ENCODE data around the gene ZFAND4.

ZFAND4 gene

DNA sequence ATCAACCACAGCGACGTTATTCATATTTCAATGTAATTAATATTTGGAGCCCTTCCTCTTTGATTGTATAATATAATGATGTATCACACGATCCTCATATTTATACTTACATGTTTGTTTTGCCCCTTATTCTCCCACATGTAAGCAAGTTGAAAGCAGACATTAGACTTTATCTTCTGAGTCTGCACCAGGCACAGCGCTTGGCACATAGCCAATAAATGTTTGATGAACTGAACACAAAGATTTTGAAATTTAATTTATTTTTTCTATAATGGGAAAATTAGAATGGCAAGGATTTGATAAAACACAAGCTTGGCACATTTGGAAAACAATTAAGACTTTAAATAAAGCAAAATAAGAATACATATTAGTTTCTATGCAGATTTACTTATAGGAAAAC is 31.6 kb downstream of the ZFAND4 start:
- no peak overlapping the region for H3K9ac ChIP-seq (ENCODE audit: low read depth, low read length, poor library complexity, severe bottlenecking)
- H3K36me3 ChIP-seq (ENCODE audit: insufficient read depth, low read length) = no peaks in the 10 kb centered on the region
- no peaks in the 10 kb centered on the region for H3K27me3 ChIP-seq (ENCODE audit: insufficient read depth, low read length, poor library complexity, severe bottlenecking)
- H3F3A ChIP-seq (ENCODE audit: low read depth) = no peaks in the 10 kb centered on the region
- no peaks in the 10 kb centered on the region for H3K79me2 ChIP-seq (ENCODE audit: insufficient read depth, low read length)
- TF ChIP-seq EZH2phosphoT487 (IDR thresholded peaks at IDR 0.05; ENCODE audit: borderline replicate concordance) = no peak
- TF ChIP-seq, protein P1, sequence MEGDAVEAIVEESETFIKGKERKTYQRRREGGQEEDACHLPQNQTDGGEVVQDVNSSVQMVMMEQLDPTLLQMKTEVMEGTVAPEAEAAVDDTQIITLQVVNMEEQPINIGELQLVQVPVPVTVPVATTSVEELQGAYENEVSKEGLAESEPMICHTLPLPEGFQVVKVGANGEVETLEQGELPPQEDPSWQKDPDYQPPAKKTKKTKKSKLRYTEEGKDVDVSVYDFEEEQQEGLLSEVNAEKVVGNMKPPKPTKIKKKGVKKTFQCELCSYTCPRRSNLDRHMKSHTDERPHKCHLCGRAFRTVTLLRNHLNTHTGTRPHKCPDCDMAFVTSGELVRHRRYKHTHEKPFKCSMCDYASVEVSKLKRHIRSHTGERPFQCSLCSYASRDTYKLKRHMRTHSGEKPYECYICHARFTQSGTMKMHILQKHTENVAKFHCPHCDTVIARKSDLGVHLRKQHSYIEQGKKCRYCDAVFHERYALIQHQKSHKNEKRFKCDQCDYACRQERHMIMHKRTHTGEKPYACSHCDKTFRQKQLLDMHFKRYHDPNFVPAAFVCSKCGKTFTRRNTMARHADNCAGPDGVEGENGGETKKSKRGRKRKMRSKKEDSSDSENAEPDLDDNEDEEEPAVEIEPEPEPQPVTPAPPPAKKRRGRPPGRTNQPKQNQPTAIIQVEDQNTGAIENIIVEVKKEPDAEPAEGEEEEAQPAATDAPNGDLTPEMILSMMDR (conservative IDR thresholded peaks at IDR 0.05; ENCODE audit: low read length) = no peak
- H2AFZ ChIP-seq (ENCODE audit: low read length) = no peak overlapping the region
- H3K4me1 ChIP-seq (ENCODE audit: insufficient read depth, low read length, poor library complexity, severe bottlenecking) = no peaks in the 10 kb centered on the region
- no peak overlapping the region for H3K4me3 ChIP-seq (ENCODE audit: low read length, poor library complexity, severe bottlenecking)
- H3K9me3 ChIP-seq (ENCODE audit: insufficient read depth, low read depth, low read length) = no peaks in the 10 kb centered on the region
- no peaks in the 10 kb centered on the region for H3K9me2 ChIP-seq (replicated peaks; ENCODE audit: low read depth, low read length)
- H4K20me1 ChIP-seq (ENCODE audit: insufficient read depth, low read length, poor library complexity, severe bottlenecking) = no peaks in the 10 kb centered on the region
- no peak overlapping the region for H3K4me2 ChIP-seq (ENCODE audit: low read depth, low read length, poor library complexity, severe bottlenecking)

DNA sequence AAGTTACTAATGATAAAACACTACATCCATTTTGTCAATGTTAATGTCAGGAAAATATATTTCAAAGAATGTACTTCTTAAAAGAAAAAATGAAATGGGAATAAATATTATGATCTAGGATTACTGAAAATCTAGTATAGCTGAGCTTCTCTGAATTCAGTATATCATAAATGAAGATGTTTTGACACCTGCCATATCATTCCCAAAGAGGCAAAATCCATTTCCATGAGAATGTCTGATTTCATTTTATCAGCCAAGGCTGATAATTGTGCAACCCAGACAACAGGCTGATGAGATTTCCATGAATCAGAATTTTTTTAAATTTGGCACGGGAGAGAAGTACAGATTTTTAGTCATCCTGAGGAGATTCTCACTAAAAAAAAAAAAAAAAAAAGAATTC is 32.5 kb downstream of the ZFAND4 start:
- Histone ChIP-seq H3K4me2 (ENCODE audit: low read depth, low read length, poor library complexity, severe bottlenecking) (no peak overlapping the region), H3K4me1 (ENCODE audit: insufficient read depth, low read length, poor library complexity, severe bottlenecking) (no peaks in the 10 kb centered on the region), H3K79me2 (ENCODE audit: insufficient read depth, low read length) (no peaks in the 10 kb centered on the region), H3K9ac (ENCODE audit: low read depth, low read length, poor library complexity, severe bottlenecking) (no peak overlapping the region), H3K9me3 (ENCODE audit: insufficient read depth, low read depth, low read length) (no peaks in the 10 kb centered on the region), H3K36me3 (ENCODE audit: insufficient read depth, low read length) (no peaks in the 10 kb centered on the region), H3K27me3 (ENCODE audit: insufficient read depth, low read length, poor library complexity, severe bottlenecking) (no peaks in the 10 kb centered on the region), H4K20me1 (ENCODE audit: insufficient read depth, low read length, poor library complexity, severe bottlenecking) (no peaks in the 10 kb centered on the region), H3K9me2 (replicated peaks; ENCODE audit: low read depth, low read length) (no peaks in the 10 kb centered on the region), H3F3A (ENCODE audit: low read depth) (no peaks in the 10 kb centered on the region), H3K4me3 (ENCODE audit: low read length, poor library complexity, severe bottlenecking) (no peak overlapping the region), H2AFZ (ENCODE audit: low read length) (no peak overlapping the region)
- no peak for TF ChIP-seq EZH2phosphoT487 (IDR thresholded peaks at IDR 0.05; ENCODE audit: borderline replicate concordance)
- TF ChIP-seq, protein P1 (conservative IDR thresholded peaks at IDR 0.05; ENCODE audit: low read length) = no peak

DNA sequence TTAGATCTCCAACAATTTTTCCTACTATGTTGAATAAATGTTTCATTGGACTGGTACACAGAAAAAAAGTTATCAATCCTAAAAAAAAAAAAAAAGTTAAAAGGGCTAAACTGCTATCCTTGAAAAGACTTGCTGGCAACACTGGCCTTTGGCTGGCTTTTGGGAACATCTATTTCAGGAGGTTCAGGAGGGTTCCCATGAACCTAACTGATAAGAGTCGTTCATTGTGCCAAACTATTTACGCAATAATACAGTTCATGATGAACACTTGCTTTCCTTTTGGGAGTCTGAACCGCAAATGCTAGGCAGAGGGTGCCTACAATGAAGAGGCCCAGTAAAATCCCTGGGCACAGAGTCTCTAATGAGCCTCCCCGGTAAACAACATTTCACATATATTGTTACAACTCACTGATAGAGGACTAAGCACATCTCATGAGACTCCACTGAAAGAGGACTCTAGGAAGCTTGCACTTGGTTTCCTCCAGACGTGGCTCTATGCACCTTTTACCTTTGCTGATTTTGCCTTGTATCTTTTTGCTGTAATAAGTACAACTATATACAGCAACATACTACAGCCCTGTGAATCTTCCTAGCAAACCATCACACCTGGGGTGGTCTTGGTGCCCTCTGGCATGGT is 45.0 kb downstream of the ZFAND4 start:
- Histone ChIP-seq H3K9ac (ENCODE audit: low read depth, low read length, poor library complexity, severe bottlenecking) (no peak overlapping the region), H3K4me1 (ENCODE audit: insufficient read depth, low read length, poor library complexity, severe bottlenecking) (no peaks in the 10 kb centered on the region), H3F3A (ENCODE audit: low read depth) (no peaks in the 10 kb centered on the region), H3K4me2 (ENCODE audit: low read depth, low read length, poor library complexity, severe bottlenecking) (no peak overlapping the region), H3K27me3 (ENCODE audit: insufficient read depth, low read length, poor library complexity, severe bottlenecking) (no peaks in the 10 kb centered on the region), H3K79me2 (ENCODE audit: insufficient read depth, low read length) (no peaks in the 10 kb centered on the region), H3K36me3 (ENCODE audit: insufficient read depth, low read length) (no peaks in the 10 kb centered on the region), H4K20me1 (ENCODE audit: insufficient read depth, low read length, poor library complexity, severe bottlenecking) (no peaks in the 10 kb centered on the region), H3K9me2 (replicated peaks; ENCODE audit: low read depth, low read length) (no peaks in the 10 kb centered on the region), H3K4me3 (ENCODE audit: low read length, poor library complexity, severe bottlenecking) (no peak overlapping the region), H2AFZ (ENCODE audit: low read length) (no peak overlapping the region), H3K9me3 (ENCODE audit: insufficient read depth, low read depth, low read length) (no peaks in the 10 kb centered on the region)
- TF ChIP-seq, protein P1 (conservative IDR thresholded peaks at IDR 0.05; ENCODE audit: low read length) = no peak
- no peak for TF ChIP-seq EZH2phosphoT487 (IDR thresholded peaks at IDR 0.05; ENCODE audit: borderline replicate concordance)

All from Loucy (cell line).